ENCODE results near the gene MYO15B.

GRCh38 chr17:75595920-75596313 lies 8.3 kb downstream of the MYO15B start:
- no peak for TF ChIP-seq FOSL1 (IDR thresholded peaks at IDR 0.05; ENCODE audit: low read depth)
- no peak for TF ChIP-seq CTCF (IDR thresholded peaks at IDR 0.05 in 2 of 3, conservative IDR thresholded peaks at IDR 0.05 in 1 of 3; ENCODE audit: borderline replicate concordance in 1 of 3, insufficient read depth in 1 of 3, low read depth in 2 of 3, low read length in 2 of 3)

All from HCT116 (cell line).